ENCODE data around the gene GPR156. TPM values are rescaled to one million over a fixed set of nuclear protein-coding genes. Genes with fewer than 3 reads are reported as not detected.
A peak's percentile ranks its signal among the peaks of the same experiment; 100 is the strongest.

Gene GPR156
- total and polyA plus RNA-seq, 12 donors = 0.29 to 1.5 (median 0.59) TPM

DNA sequence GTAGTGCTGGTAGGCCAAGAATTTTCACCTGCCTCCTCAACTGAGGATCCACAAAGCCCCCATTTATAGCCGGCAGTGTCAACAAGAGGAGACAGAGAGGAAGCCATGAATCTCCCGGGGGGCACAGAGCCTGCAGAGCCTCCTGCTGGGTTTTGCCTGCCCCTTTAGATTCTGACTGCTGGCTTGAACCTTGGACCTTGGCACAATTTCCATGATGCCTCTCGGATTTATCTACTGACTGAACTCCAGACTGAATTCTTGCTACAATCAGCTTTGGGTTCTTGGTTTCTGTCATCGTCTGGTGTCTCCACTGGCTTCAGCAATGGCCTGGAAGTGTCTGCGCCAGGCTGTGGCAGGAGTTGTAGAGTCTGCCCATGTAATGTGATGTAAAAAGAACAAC lies 80.7 kb downstream of the GPR156 start:
- TF ChIP-seq POLR2A (IDR thresholded peaks at IDR 0.05) = no peak
- TF ChIP-seq, protein P1, sequence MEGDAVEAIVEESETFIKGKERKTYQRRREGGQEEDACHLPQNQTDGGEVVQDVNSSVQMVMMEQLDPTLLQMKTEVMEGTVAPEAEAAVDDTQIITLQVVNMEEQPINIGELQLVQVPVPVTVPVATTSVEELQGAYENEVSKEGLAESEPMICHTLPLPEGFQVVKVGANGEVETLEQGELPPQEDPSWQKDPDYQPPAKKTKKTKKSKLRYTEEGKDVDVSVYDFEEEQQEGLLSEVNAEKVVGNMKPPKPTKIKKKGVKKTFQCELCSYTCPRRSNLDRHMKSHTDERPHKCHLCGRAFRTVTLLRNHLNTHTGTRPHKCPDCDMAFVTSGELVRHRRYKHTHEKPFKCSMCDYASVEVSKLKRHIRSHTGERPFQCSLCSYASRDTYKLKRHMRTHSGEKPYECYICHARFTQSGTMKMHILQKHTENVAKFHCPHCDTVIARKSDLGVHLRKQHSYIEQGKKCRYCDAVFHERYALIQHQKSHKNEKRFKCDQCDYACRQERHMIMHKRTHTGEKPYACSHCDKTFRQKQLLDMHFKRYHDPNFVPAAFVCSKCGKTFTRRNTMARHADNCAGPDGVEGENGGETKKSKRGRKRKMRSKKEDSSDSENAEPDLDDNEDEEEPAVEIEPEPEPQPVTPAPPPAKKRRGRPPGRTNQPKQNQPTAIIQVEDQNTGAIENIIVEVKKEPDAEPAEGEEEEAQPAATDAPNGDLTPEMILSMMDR (IDR thresholded peaks at IDR 0.05) = no peak
- Histone ChIP-seq H3K27me3 (no peaks in the 10 kb centered on the region), H3K4me1 (replicated peaks in 1 of 2) (peaks cover 19 to 20% of the 10 kb centered on the region in 2 donors), H3K27ac (no peak overlapping the region), H3K4me3 (no peak overlapping the region), H3K36me3 (replicated peaks in 1 of 2) (no peaks in the 10 kb centered on the region), H3K9me3 (replicated peaks in 1 of 3) (no peaks in the 10 kb centered on the region)
- no peak for DNase-seq
- 84 to 93% (median 87%) methylated on average over 5 of the region's 5 CpGs for WGBS, 4 donors
- intact Hi-C loops (cut with DNase I) = no loop called here

DNA sequence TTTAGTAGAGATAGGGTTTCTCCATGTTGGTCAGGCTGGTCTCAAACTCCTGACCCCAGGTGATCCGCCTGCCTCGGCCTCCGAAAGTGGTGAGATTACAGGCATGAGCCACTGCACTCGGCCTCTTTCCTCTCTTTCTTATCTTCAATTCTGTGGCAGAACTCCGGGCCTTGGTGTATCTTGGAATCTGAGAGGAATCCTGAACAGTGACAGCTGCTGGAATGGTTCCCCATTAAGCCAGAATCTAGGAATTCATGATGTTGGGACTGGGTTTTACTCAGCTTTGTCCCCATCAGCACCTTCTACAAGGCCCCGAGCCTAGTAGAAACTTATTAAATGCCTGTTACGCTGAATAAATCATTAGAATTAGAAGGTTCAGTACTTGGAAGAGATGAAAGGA lies 81.4 kb downstream of the GPR156 start:
- intact Hi-C loops (cut with DNase I) = no loop called here
- WGBS, 4 donors = 51 to 65% (median 56%) methylated on average over 7 of the region's 7 CpGs
- Histone ChIP-seq H3K9me3 (replicated peaks in 1 of 3) (no peaks in the 10 kb centered on the region), H3K4me3 (no peak overlapping the region), H3K27ac (peak overlapping the region in 3 of 5 donors; percentile 36 to 80 (median 52)), H3K36me3 (replicated peaks in 1 of 2) (no peaks in the 10 kb centered on the region), H3K27me3 (no peaks in the 10 kb centered on the region), H3K4me1 (replicated peaks in 1 of 2) (peaks cover 19 to 20% of the 10 kb centered on the region in 2 donors)
- DNase-seq = no peak
- TF ChIP-seq, protein P1 (IDR thresholded peaks at IDR 0.05) = no peak
- TF ChIP-seq POLR2A (IDR thresholded peaks at IDR 0.05) = no peak

DNA sequence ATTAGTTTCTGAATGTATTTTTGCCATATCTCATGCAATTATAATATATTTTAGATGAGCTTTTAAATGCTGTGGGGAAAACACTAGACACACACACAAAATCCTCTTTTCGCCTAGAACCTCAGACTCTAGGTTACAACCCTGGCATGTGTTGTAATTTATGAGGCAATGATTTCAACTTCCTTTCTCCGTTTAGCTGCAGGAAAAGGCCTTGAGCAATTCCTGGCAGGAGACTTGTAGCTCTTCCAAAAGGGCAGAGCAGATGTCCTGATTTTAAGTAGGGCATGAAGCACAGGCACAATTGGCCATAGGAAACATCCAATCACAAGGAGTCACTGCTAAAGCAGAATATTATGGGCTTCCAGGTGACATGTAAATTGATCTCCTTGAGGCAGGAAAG lies 82.0 kb downstream of the GPR156 start:
- WGBS, 4 donors = 1 to 4% (median 3%) methylated on average over 2 of the region's 2 CpGs
- Histone ChIP-seq H3K36me3 (replicated peaks in 1 of 2) (no peaks in the 10 kb centered on the region), H3K9me3 (replicated peaks in 1 of 3) (no peaks in the 10 kb centered on the region), H3K4me1 (replicated peaks in 1 of 2) (peaks cover 19 to 20% of the 10 kb centered on the region in 2 donors), H3K27ac (peak overlapping the region in 3 of 5 donors; percentile 36 to 80 (median 52)), H3K27me3 (no peaks in the 10 kb centered on the region), H3K4me3 (no peak overlapping the region)
- intact Hi-C loops (cut with DNase I) = no loop called here
- no peak for TF ChIP-seq POLR2A (IDR thresholded peaks at IDR 0.05)
- TF ChIP-seq, protein P1 (IDR thresholded peaks at IDR 0.05) = no peak
- peak; percentile 67 to 89 (median 79) for DNase-seq

DNA sequence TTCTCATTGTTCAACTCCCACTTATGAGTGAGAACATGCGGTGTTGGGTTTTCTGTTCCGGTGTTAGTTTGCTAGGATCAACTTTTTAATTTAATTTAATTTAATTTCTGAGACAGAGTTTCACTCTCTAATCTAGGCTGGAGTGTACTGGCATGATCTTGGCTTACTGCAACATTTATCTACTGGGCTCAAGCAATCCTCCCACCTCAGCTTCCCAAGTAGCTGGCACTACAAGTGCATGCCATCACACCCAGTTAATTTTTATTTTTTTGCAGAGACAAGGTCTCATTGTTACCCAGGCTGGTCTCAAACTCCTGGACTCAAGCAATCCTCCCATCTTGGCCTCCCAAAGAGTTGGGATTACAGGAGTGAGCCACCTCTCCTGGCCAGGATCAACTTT lies 82.7 kb downstream of the GPR156 start:
- peaks cover 19 to 20% of the 10 kb centered on the region in 2 donors for H3K4me1 ChIP-seq (replicated peaks in 1 of 2)
- H3K27me3 ChIP-seq = no peaks in the 10 kb centered on the region
- WGBS, 4 donors = 96 to 98% (median 97%) methylated on average over 2 of the region's 2 CpGs
- peak overlapping the region in 1 of 5 donors; percentile 80 for H3K27ac ChIP-seq
- H3K9me3 ChIP-seq (replicated peaks in 1 of 3) = no peaks in the 10 kb centered on the region
- TF ChIP-seq, protein P1 (IDR thresholded peaks at IDR 0.05) = no peak
- no peak for TF ChIP-seq POLR2A (IDR thresholded peaks at IDR 0.05)
- no peak for DNase-seq
- H3K4me3 ChIP-seq = no peak overlapping the region
- no peaks in the 10 kb centered on the region for H3K36me3 ChIP-seq (replicated peaks in 1 of 2)
- intact Hi-C loops (cut with DNase I) = no loop called here

All from adrenal gland (tissue), 12 donors.